ENCODE results near the gene GPX4. TPM values are rescaled to one million over a fixed set of nuclear protein-coding genes. Genes with fewer than 3 reads are reported as not detected.

GPX4 gene
- polyA plus RNA-seq, 1 donor from 2014 or later, result 713 TPM

GRCh38 chr19:1057176-1057855 is 46.5 kb upstream of the GPX4 start:
- no peaks in the 10 kb centered on the region for H3K27me3 ChIP-seq (ENCODE audit: insufficient read depth, low read depth, low read length)
- TF ChIP-seq TAF1 (IDR thresholded peaks at IDR 0.05; ENCODE audit: low read depth) (no peak), RAD21 (conservative IDR thresholded peaks at IDR 0.05) (no peak), SMC3 (conservative IDR thresholded peaks at IDR 0.05; ENCODE audit: poor library complexity) (no peak), REST (IDR thresholded peaks at IDR 0.05; ENCODE audit: borderline replicate concordance) (no peak), EZH2 (IDR thresholded peaks at IDR 0.05; ENCODE audit: borderline replicate concordance, insufficient read depth, low read length, poor library complexity, severe bottlenecking) (no peak), MXI1 (conservative IDR thresholded peaks at IDR 0.05; ENCODE audit: poor library complexity, severe bottlenecking) (no peak), POLR2AphosphoS5 (IDR thresholded peaks at IDR 0.05) (no peak), EP300 (conservative IDR thresholded peaks at IDR 0.05; ENCODE audit: poor library complexity, severe bottlenecking) (no peak), CTCF (IDR thresholded peaks at IDR 0.05; ENCODE audit: poor library complexity, severe bottlenecking) (no peak)
- peaks cover 12% of the 10 kb centered on the region for H3K36me3 ChIP-seq (ENCODE audit: insufficient read depth, low read length)
- H3K4me2 ChIP-seq (ENCODE audit: low read length), result no peak overlapping the region
- H4K20me1 ChIP-seq (ENCODE audit: insufficient read depth), result no peaks in the 10 kb centered on the region
- no peak overlapping the region for H3K27ac ChIP-seq (ENCODE audit: low read length)
- no peaks in the 10 kb centered on the region for H3F3A ChIP-seq (ENCODE audit: insufficient read depth, low read length, poor library complexity, severe bottlenecking)
- H3K9ac ChIP-seq (ENCODE audit: low read length), result no peak overlapping the region
- peaks cover 28% of the 10 kb centered on the region for H3K9me3 ChIP-seq (ENCODE audit: low read length)
- H3K79me2 ChIP-seq (replicated peaks; ENCODE audit: insufficient read depth, low read length), result no peaks in the 10 kb centered on the region
- H2AFZ ChIP-seq (ENCODE audit: low read depth, low read length), result no peak overlapping the region
- no peaks in the 10 kb centered on the region for H3K9me2 ChIP-seq (ENCODE audit: insufficient read depth, low read length)
- H3K4me3 ChIP-seq (ENCODE audit: low read length), result no peak overlapping the region

- Histone ChIP-seq H3K79me2 (replicated peaks; ENCODE audit: insufficient read depth, low read length) (no peaks in the 10 kb centered on the region), H3K27ac (ENCODE audit: low read length) (no peak overlapping the region), H3K27me3 (ENCODE audit: insufficient read depth, low read depth, low read length) (no peaks in the 10 kb centered on the region), H3K9me2 (ENCODE audit: insufficient read depth, low read length) (no peaks in the 10 kb centered on the region), H3K9me3 (ENCODE audit: low read length) (peaks cover 28% of the 10 kb centered on the region), H3F3A (ENCODE audit: insufficient read depth, low read length, poor library complexity, severe bottlenecking) (no peaks in the 10 kb centered on the region), H3K4me2 (ENCODE audit: low read length) (no peak overlapping the region), H2AFZ (ENCODE audit: low read depth, low read length) (no peak overlapping the region), H3K4me3 (ENCODE audit: low read length) (no peak overlapping the region), H4K20me1 (ENCODE audit: insufficient read depth) (no peaks in the 10 kb centered on the region), H3K9ac (ENCODE audit: low read length) (no peak overlapping the region), H3K36me3 (ENCODE audit: insufficient read depth, low read length) (peaks cover 12% of the 10 kb centered on the region)
- no peak for TF ChIP-seq MXI1 (conservative IDR thresholded peaks at IDR 0.05; ENCODE audit: poor library complexity, severe bottlenecking)
- TF ChIP-seq SMC3 (conservative IDR thresholded peaks at IDR 0.05; ENCODE audit: poor library complexity), result no peak
- no peak for TF ChIP-seq RAD21 (conservative IDR thresholded peaks at IDR 0.05)
- no peak for TF ChIP-seq TAF1 (IDR thresholded peaks at IDR 0.05; ENCODE audit: low read depth)
- no peak for TF ChIP-seq EP300 (conservative IDR thresholded peaks at IDR 0.05; ENCODE audit: poor library complexity, severe bottlenecking)
- no peak for TF ChIP-seq POLR2AphosphoS5 (IDR thresholded peaks at IDR 0.05)
- no peak for TF ChIP-seq REST (IDR thresholded peaks at IDR 0.05; ENCODE audit: borderline replicate concordance)
- no peak for TF ChIP-seq CTCF (IDR thresholded peaks at IDR 0.05; ENCODE audit: poor library complexity, severe bottlenecking)
- no peak for TF ChIP-seq EZH2 (IDR thresholded peaks at IDR 0.05; ENCODE audit: borderline replicate concordance, insufficient read depth, low read length, poor library complexity, severe bottlenecking)
These were observed 45.7 kb upstream of the GPX4 start for GRCh38 chr19:1058112-1058511.
